ENCODE data around the gene NRG4.
A peak's percentile ranks its signal among the peaks of the same experiment; 100 is the strongest.
"Not testable (repeated sequence)": the region's sequence is repeated elsewhere in the genome, so short reads cannot be mapped to it uniquely, and the experiment has no call there.

Gene NRG4

DNA sequence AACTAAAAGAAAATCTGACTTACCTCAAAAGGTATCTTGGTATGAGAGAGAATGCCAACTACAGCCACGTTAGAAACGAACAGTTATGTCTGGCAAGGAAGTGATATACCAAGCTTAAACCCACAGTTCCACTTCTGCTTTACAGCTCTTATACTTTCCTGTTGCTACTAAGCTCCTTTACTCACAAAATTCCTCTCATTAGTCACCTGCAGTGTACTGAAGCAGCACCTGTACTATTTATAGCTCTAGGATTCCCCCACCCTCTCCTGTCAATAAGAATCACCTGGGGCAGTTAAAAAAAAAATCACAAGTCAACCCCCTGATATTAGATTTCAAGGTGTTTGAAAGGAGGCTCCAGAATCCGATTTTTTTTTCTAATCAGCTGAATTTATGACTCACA, 44.7 kb upstream of the NRG4 start:
- H3K79me2 ChIP-seq (ENCODE audit: low read length) = no peaks in the 10 kb centered on the region
- peak; percentile 63 for DNase-seq
- peaks cover 42% of the 10 kb centered on the region for H3F3A ChIP-seq (ENCODE audit: insufficient read depth, low read length)
- H3K9ac ChIP-seq (ENCODE audit: low read length) = no peak overlapping the region
- H2AFZ ChIP-seq (ENCODE audit: low read length) = 0 out of 2 replicates have a peak overlapping the region, but pooled peaks have one; percentile 28
- peak overlapping the region; percentile 63 for H3K4me2 ChIP-seq (ENCODE audit: low read depth, low read length)
- TF ChIP-seq EZH2phosphoT487 (IDR thresholded peaks at IDR 0.05; ENCODE audit: low read length) (no peak), EZH2 (optimal IDR thresholded peaks at IDR 0.05; ENCODE audit: low read depth, low read length) (no peak)
- TF ChIP-seq, protein P1, sequence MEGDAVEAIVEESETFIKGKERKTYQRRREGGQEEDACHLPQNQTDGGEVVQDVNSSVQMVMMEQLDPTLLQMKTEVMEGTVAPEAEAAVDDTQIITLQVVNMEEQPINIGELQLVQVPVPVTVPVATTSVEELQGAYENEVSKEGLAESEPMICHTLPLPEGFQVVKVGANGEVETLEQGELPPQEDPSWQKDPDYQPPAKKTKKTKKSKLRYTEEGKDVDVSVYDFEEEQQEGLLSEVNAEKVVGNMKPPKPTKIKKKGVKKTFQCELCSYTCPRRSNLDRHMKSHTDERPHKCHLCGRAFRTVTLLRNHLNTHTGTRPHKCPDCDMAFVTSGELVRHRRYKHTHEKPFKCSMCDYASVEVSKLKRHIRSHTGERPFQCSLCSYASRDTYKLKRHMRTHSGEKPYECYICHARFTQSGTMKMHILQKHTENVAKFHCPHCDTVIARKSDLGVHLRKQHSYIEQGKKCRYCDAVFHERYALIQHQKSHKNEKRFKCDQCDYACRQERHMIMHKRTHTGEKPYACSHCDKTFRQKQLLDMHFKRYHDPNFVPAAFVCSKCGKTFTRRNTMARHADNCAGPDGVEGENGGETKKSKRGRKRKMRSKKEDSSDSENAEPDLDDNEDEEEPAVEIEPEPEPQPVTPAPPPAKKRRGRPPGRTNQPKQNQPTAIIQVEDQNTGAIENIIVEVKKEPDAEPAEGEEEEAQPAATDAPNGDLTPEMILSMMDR (IDR thresholded peaks at IDR 0.05; ENCODE audit: low read length) = no peak
- H3K9me2 ChIP-seq (replicated peaks; ENCODE audit: insufficient read depth, low read length) = no peaks in the 10 kb centered on the region
- no peaks in the 10 kb centered on the region for H4K20me1 ChIP-seq (ENCODE audit: insufficient read depth, low read length)
- peak overlapping the region; percentile 58; the same call in 1 of the 2 replicates for H3K27ac ChIP-seq (ENCODE audit: low read length)
- peak overlapping the region; percentile 38 for H3K4me3 ChIP-seq (ENCODE audit: low read length)
- peaks cover 18% of the 10 kb centered on the region for H3K4me1 ChIP-seq (ENCODE audit: low read length)
- 0 out of 2 replicates have a peak, but pooled peaks cover 12% of the 10 kb centered on the region for H3K27me3 ChIP-seq (replicated peaks; ENCODE audit: insufficient read depth, low read length)
- H3K9me3 ChIP-seq (replicated peaks; ENCODE audit: insufficient read depth, low read length) = no peaks in the 10 kb centered on the region
- H3K36me3 ChIP-seq (replicated peaks; ENCODE audit: insufficient read depth, low read length) = no peaks in the 10 kb centered on the region

DNA sequence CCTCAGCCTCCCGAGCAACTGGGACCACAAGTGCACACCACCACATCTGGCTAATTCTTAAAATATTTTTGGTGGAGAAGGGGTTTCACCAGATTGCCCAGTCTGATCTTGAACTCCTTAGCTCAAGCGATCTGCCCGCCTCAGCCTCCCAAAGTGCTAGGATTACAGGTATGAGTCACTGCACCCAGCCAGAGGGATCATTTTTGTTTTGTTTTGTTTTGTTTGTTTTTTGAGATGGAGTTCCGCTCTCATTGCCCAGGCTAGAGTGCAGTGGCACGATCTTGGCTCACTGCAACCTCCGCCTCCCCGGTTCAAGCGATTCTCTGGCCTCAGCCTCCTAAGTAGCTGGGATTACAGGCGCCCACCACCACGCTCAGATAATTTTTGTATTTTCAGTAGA, 42.0 kb upstream of the NRG4 start:
- not testable (repeated sequence) for H3K9me3 ChIP-seq (replicated peaks; ENCODE audit: insufficient read depth, low read length); H3K79me2 ChIP-seq (ENCODE audit: low read length); DNase-seq; H2AFZ ChIP-seq (ENCODE audit: low read length); H3K4me3 ChIP-seq (ENCODE audit: low read length); H3K9me2 ChIP-seq (replicated peaks; ENCODE audit: insufficient read depth, low read length); H3K9ac ChIP-seq (ENCODE audit: low read length); H3K4me2 ChIP-seq (ENCODE audit: low read depth, low read length); H3K27me3 ChIP-seq (replicated peaks; ENCODE audit: insufficient read depth, low read length); H3K36me3 ChIP-seq (replicated peaks; ENCODE audit: insufficient read depth, low read length); H4K20me1 ChIP-seq (ENCODE audit: insufficient read depth, low read length); H3K27ac ChIP-seq (ENCODE audit: low read length)
- H3K4me1 ChIP-seq (ENCODE audit: low read length) = peaks cover 18% of the 10 kb centered on the region
- peaks cover 29% of the 10 kb centered on the region for H3F3A ChIP-seq (ENCODE audit: insufficient read depth, low read length)

DNA sequence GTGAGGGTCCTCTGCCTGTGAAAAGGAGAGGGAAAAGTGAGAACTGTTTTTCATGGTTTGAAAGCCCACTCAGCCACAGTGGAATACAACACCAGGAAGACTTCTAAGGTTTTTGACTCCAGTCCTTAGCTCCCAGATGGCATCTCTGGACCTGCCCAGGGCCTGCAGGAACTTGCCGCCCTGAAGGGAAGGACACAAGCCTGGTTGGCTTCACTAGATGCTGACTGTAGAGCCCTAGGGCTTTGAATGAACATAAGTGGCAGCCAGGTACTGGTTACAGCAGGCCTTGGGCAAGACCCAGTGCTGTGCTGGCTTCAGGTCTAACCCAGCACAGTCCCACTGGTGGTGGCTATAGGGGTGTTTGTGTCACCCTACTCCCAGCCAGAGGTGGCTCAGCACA, 26.3 kb upstream of the NRG4 start:
- no peak overlapping the region for H3K4me2 ChIP-seq (ENCODE audit: low read depth, low read length)
- no peaks in the 10 kb centered on the region for H3K9me3 ChIP-seq (replicated peaks; ENCODE audit: insufficient read depth, low read length)
- H3K9me2 ChIP-seq (replicated peaks; ENCODE audit: insufficient read depth, low read length) = no peaks in the 10 kb centered on the region
- no peaks in the 10 kb centered on the region for H3K27me3 ChIP-seq (replicated peaks; ENCODE audit: insufficient read depth, low read length)
- H2AFZ ChIP-seq (ENCODE audit: low read length) = no peak overlapping the region
- no peaks in the 10 kb centered on the region for H3F3A ChIP-seq (ENCODE audit: insufficient read depth, low read length)
- H3K4me1 ChIP-seq (ENCODE audit: low read length) = no peaks in the 10 kb centered on the region
- TF ChIP-seq EZH2phosphoT487 (IDR thresholded peaks at IDR 0.05; ENCODE audit: low read length) (no peak), EZH2 (optimal IDR thresholded peaks at IDR 0.05; ENCODE audit: low read depth, low read length) (no peak)
- TF ChIP-seq, protein P1 (IDR thresholded peaks at IDR 0.05; ENCODE audit: low read length) = no peak
- H4K20me1 ChIP-seq (ENCODE audit: insufficient read depth, low read length) = no peaks in the 10 kb centered on the region
- H3K79me2 ChIP-seq (ENCODE audit: low read length) = no peaks in the 10 kb centered on the region
- no peaks in the 10 kb centered on the region for H3K36me3 ChIP-seq (replicated peaks; ENCODE audit: insufficient read depth, low read length)
- no peak for DNase-seq
- H3K27ac ChIP-seq (ENCODE audit: low read length) = no peak overlapping the region
- no peak overlapping the region for H3K4me3 ChIP-seq (ENCODE audit: low read length)
- no peak overlapping the region for H3K9ac ChIP-seq (ENCODE audit: low read length)

DNA sequence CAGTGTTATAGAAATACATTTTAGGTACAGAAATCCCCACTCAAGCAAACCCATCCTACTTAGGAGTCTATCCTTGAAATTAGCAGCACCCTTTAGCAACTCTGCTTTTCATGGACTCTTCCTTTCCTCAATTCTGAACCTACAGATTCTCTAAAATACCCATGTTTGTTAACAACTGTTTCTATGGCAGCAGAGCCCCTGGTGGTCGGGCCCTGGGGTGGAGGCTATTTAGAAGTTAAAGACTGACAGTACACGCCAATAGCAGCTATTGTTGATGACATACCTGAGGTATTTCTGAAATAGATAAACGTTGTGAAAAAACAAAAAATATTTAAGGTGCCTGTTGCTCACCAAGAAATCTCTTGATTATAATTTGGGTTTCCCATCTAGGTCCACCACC, 23.4 kb upstream of the NRG4 start:
- Histone ChIP-seq H3K9me3 (replicated peaks; ENCODE audit: insufficient read depth, low read length) (no peaks in the 10 kb centered on the region), H3F3A (ENCODE audit: insufficient read depth, low read length) (no peaks in the 10 kb centered on the region), H3K27ac (ENCODE audit: low read length) (no peak overlapping the region), H3K4me3 (ENCODE audit: low read length) (no peak overlapping the region), H3K4me2 (ENCODE audit: low read depth, low read length) (no peak overlapping the region), H2AFZ (ENCODE audit: low read length) (no peak overlapping the region), H3K9me2 (replicated peaks; ENCODE audit: insufficient read depth, low read length) (no peaks in the 10 kb centered on the region), H3K9ac (ENCODE audit: low read length) (no peak overlapping the region), H3K27me3 (replicated peaks; ENCODE audit: insufficient read depth, low read length) (no peaks in the 10 kb centered on the region), H4K20me1 (ENCODE audit: insufficient read depth, low read length) (no peaks in the 10 kb centered on the region), H3K4me1 (ENCODE audit: low read length) (no peaks in the 10 kb centered on the region), H3K36me3 (replicated peaks; ENCODE audit: insufficient read depth, low read length) (no peaks in the 10 kb centered on the region), H3K79me2 (ENCODE audit: low read length) (no peaks in the 10 kb centered on the region)
- DNase-seq = no peak
- TF ChIP-seq, protein P1 (IDR thresholded peaks at IDR 0.05; ENCODE audit: low read length) = no peak
- TF ChIP-seq EZH2 (optimal IDR thresholded peaks at IDR 0.05; ENCODE audit: low read depth, low read length) (no peak), EZH2phosphoT487 (IDR thresholded peaks at IDR 0.05; ENCODE audit: low read length) (no peak)
